BLaER1 (cell line): ENCODE results near the gene DCAF11.

Experiments used
- H3K27ac ChIP-seq: shearing (Covaris generic); formaldehyde crosslinking; 2 replicates; pipeline ENCODE4 v1.8.1; 2022
- H3K27me3 ChIP-seq: shearing (Covaris generic); formaldehyde crosslinking; 2 replicates; pipeline ENCODE4 v1.8.1; 2022
- H3K36me3 ChIP-seq: shearing (Covaris generic); formaldehyde crosslinking; 2 replicates; pipeline ENCODE4 v1.8.1; 2022
- H3K4me1 ChIP-seq: shearing (Covaris generic); formaldehyde crosslinking; 2 replicates; pipeline ENCODE4 v1.8.1; 2022
- H3K4me2 ChIP-seq: shearing (Covaris generic); formaldehyde crosslinking; 2 replicates; pipeline ENCODE4 v1.8.1; 2022
- H3K4me3 ChIP-seq: shearing (Covaris generic); formaldehyde crosslinking; 2 replicates; pipeline ENCODE4 v1.8.1; 2022
- H3K9ac ChIP-seq: shearing (Covaris generic); formaldehyde crosslinking; 2 replicates; pipeline ENCODE4 v1.8.1; 2022
- H3K9me3 ChIP-seq: shearing (Covaris generic); formaldehyde crosslinking; 2 replicates; pipeline ENCODE4 v1.8.1; 2022
- H4K20me1 ChIP-seq: shearing (Covaris generic); formaldehyde crosslinking; 2 replicates; pipeline ENCODE4 v1.8.1; 2022
- Cebpa-rat ChIP-seq: shearing (Covaris generic); IDR thresholded peaks from 2 replicates; pipeline ENCODE4 v1.8.1; 2022

The DCAF11 gene

DNA sequence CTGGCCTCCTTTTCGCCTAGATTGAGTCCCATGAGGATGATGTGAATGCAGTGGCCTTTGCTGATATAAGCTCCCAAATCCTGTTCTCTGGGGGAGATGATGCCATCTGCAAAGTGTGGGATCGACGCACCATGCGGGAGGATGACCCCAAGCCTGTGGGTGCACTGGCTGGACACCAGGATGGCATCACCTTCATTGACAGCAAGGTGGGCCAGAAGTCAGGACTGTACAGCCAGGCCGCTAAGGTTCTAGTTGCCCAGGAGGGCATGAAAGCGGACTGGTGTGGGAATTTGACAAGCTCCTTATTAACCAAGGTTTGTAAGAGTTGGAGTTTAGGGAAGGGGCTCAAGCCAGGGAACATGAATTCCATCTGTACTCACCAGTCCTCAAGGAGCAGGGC lies 5.1 kb downstream of the DCAF11 start:
- Histone ChIP-seq H3K27ac (no peak overlapping the region), H3K9me3 (no peaks in the 10 kb centered on the region), H3K27me3 (no peaks in the 10 kb centered on the region), H4K20me1 (no peaks in the 10 kb centered on the region), H3K36me3 (peaks cover 86% of the 10 kb centered on the region), H3K4me2 (no peak overlapping the region), H3K4me1 (peaks cover 15% of the 10 kb centered on the region), H3K4me3 (no peak overlapping the region), H3K9ac (no peak overlapping the region)
- TF ChIP-seq Cebpa-rat: no peak

DNA sequence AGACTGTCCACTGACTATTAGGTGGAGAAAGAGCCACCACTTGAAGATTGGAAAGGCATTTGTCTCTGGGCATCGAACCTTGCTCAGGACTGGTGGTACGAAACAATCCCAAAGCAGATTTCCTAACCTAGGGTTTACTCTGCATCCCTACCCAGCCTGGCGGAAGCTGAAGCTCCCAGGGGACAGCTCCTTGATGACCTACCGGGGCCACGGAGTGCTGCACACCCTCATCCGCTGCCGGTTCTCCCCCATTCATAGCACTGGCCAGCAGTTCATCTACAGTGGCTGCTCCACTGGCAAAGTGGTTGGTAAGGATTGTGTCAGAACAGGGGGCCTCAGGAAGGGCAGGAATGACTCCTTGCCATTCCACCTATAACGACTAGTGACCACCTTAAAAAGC lies 6.6 kb downstream of the DCAF11 start:
- Histone ChIP-seq H3K27ac (no peak overlapping the region), H4K20me1 (no peaks in the 10 kb centered on the region), H3K9ac (no peak overlapping the region), H3K4me1 (peaks cover 15% of the 10 kb centered on the region), H3K27me3 (no peaks in the 10 kb centered on the region), H3K4me3 (no peak overlapping the region), H3K9me3 (no peaks in the 10 kb centered on the region), H3K36me3 (peaks cover 88% of the 10 kb centered on the region), H3K4me2 (no peak overlapping the region)
- TF ChIP-seq Cebpa-rat: no peak

GRCh38 chr14:24122416-24122815 lies 7.8 kb downstream of the DCAF11 start:
- H4K20me1 ChIP-seq: no peaks in the 10 kb centered on the region
- H3K4me2 ChIP-seq: no peak overlapping the region
- H3K27me3 ChIP-seq: no peaks in the 10 kb centered on the region
- H3K4me3 ChIP-seq: no peak overlapping the region
- H3K36me3 ChIP-seq: peaks cover 76% of the 10 kb centered on the region
- H3K27ac ChIP-seq: no peak overlapping the region
- H3K9me3 ChIP-seq: no peaks in the 10 kb centered on the region
- peaks cover 20% of the 10 kb centered on the region for H3K4me1 ChIP-seq
- H3K9ac ChIP-seq: no peak overlapping the region
- TF ChIP-seq Cebpa-rat: no peak

- Histone ChIP-seq H3K27ac (no peak overlapping the region), H4K20me1 (no peaks in the 10 kb centered on the region), H3K9me3 (no peaks in the 10 kb centered on the region), H3K4me1 (peaks cover 25% of the 10 kb centered on the region), H3K4me3 (no peak overlapping the region), H3K36me3 (peaks cover 71% of the 10 kb centered on the region), H3K27me3 (no peaks in the 10 kb centered on the region), H3K9ac (no peak overlapping the region), H3K4me2 (no peak overlapping the region)
- TF ChIP-seq Cebpa-rat: no peak
These were observed 8.3 kb downstream of the DCAF11 start for GRCh38 chr14:24122898-24123297.

DNA sequence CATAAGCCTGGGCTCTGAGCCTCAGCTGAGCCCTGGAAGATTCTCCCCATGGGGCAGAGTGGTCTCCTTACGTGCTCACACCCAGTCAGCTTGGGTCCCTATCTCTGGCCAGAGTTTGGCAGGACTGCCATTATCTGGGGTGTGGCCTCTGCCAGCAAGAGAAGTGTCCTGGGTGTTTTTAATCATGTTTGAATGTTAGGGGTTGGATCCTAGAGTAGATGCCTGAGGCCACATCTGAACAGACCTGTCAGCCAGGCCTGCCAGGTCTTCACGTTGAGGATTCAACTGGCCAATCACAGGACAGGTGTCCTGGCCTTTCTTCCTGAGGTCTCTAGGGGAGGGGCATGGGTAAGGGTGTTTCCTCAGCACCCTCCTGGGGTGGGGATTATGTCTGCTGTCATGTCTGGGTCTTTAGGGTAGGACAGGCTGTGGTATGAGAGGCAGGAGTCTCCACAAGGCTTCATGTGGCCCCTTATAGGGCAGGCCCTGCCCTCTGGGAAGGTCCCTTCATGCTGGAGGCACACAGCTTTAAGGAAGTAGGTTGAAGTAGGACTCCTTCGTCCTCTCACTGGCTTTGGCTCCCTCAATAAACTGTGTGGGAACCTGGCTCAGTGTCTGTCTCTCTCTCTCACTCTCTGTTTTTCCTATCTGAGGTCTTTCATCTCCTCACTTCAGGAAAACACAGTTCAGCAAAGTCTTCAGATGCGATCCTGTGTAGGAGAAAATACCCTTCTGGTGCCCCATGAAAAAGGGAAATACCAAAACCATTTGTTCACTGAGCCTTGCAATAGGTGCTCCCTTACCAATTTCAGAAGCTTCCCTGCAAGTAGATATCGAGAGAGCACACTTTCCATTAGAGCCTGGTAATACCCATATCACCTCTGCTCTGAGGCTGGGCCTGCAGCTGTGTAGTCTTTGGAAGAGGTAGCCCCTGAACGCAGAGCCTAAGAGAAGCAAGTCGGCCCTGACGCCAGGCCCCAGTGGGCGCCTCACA lies 9.1 kb downstream of the DCAF11 start:
- Histone ChIP-seq H3K36me3 (peaks cover 63% of the 10 kb centered on the region), H3K9me3 (no peaks in the 10 kb centered on the region), H3K4me3 (no peak overlapping the region), H3K27me3 (no peaks in the 10 kb centered on the region), H3K9ac (no peak overlapping the region), H3K4me2 (no peak overlapping the region), H3K4me1 (peaks cover 31% of the 10 kb centered on the region), H3K27ac (no peak overlapping the region), H4K20me1 (no peaks in the 10 kb centered on the region)
- no peak for TF ChIP-seq Cebpa-rat

DNA sequence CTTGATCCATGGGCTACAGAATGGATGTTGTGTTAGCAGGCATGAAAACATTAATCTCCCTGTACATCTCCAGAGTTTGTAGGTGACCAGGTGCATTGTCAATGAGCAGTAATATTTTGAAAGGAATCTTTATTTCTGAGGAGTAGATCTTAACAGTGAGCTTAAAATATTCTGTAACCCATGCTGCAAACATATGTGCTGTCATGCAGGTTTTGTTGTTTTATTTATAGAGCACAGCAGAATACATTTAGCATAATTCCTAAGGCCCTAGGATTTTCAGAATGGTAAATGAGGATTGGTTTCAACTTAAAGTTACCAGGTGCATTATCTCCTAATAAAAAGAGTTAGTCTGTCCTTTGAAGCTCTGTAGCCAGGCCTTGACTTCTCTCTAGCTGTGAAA lies 12.4 kb downstream of the DCAF11 start:
- Histone ChIP-seq H3K27me3 (no peaks in the 10 kb centered on the region), H4K20me1 (no peaks in the 10 kb centered on the region), H3K36me3 (peaks cover 31% of the 10 kb centered on the region), H3K9me3 (no peaks in the 10 kb centered on the region), H3K4me3 (no peak overlapping the region), H3K9ac (no peak overlapping the region), H3K27ac (no peak overlapping the region), H3K4me1 (peaks cover 42% of the 10 kb centered on the region), H3K4me2 (peak overlapping the region; percentile 41)
- TF ChIP-seq Cebpa-rat: no peak

GRCh38 chr14:24127673-24128072 lies 13.1 kb downstream of the DCAF11 start:
- H3K36me3 ChIP-seq: peaks cover 23% of the 10 kb centered on the region
- H4K20me1 ChIP-seq: no peaks in the 10 kb centered on the region
- no peaks in the 10 kb centered on the region for H3K27me3 ChIP-seq
- no peak overlapping the region for H3K9ac ChIP-seq
- no peaks in the 10 kb centered on the region for H3K9me3 ChIP-seq
- no peak overlapping the region for H3K27ac ChIP-seq
- H3K4me1 ChIP-seq: peaks cover 47% of the 10 kb centered on the region
- H3K4me2 ChIP-seq: peak overlapping the region; percentile 41
- H3K4me3 ChIP-seq: no peak overlapping the region
- TF ChIP-seq Cebpa-rat: no peak

DNA sequence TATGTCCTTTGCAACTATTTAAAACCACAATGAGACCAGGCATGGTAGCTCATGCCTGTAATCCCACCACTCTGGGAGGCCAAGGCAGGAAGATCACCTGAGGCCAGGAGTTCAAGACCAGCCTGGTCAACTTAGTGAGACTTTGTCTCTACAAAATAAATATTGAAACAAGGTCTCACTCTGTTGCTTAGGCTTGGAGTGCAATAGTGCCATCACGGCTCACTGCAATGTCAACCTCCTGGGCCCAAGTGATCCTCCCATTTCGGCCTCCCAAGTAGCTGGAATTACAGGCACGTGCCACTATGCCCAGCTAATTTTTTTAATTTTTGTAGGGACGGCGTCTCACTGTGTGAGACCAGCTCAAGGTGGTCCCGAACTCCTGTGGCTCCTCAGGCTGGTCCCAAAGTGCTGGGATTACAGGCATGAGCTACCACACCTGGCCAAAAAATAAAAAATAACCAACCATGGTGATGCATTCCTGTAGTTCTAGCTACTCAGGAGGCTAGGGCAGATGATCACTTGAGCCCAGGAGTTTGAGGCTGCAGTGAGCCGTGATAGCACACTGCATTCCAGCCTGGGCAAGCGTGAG lies 14.9 kb downstream of the DCAF11 start:
- no peak for TF ChIP-seq Cebpa-rat
- no peaks in the 10 kb centered on the region for H4K20me1 ChIP-seq

DNA sequence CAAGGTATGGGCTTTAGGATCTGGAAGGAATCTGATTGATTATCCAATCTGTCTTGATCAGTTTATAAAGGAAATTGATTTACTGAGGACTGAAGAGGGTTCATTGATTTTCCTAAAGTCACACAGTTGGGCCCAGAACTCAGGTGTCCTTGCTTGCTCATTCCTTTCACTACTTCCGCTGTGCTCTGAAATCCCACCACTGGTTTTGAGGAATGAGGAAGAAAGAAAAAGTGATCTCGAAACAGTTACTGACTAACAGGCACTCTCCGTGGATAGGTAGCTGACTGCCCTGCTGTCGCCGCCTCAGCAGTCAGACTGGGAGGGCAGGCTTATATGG lies 15.8 kb downstream of the DCAF11 start, which contains the start of gene FITM1:
TSS of gene FITM1 (plus strand) at position 280 of the 337 bp plus-strand sequence. CDS start 905 bp downstream, outside the sequence.
- no peak within 1 kb of the TSS for H3K27ac ChIP-seq
- no peak within 1 kb of the TSS for H3K4me3 ChIP-seq
- H3K36me3 ChIP-seq: no peaks in the 10 kb centered on the region; the same call in 1 of the 2 replicates
- no peaks in the 10 kb centered on the region for H4K20me1 ChIP-seq
- peaks cover 52% of the 10 kb centered on the region for H3K4me1 ChIP-seq
- peak within 1 kb of the TSS; percentile 40 for H3K4me2 ChIP-seq
- no peak for TF ChIP-seq Cebpa-rat
- no peaks in the 10 kb centered on the region for H3K27me3 ChIP-seq
- H3K9ac ChIP-seq: 0 out of 2 replicates have a peak within 1 kb of the TSS, but pooled peaks have one; percentile 6
- no peaks in the 10 kb centered on the region for H3K9me3 ChIP-seq

More for the DNA sequence above, 14.9 kb downstream of the DCAF11 start:
- H3K4me1 ChIP-seq: peaks cover 47% of the 10 kb centered on the region
- peaks cover 5% of the 10 kb centered on the region; the same call in 1 of the 2 replicates for H3K36me3 ChIP-seq
- no peaks in the 10 kb centered on the region for H3K9me3 ChIP-seq
- no peak overlapping the region for H3K27ac ChIP-seq
- no peak overlapping the region for H3K9ac ChIP-seq
- no peak overlapping the region for H3K4me2 ChIP-seq
- H3K4me3 ChIP-seq: no peak overlapping the region
- H3K27me3 ChIP-seq: no peaks in the 10 kb centered on the region
